Smooth muscle cell (in vitro differentiated cells): ENCODE data around the gene SPOCK3. TPM values are rescaled to one million over a fixed set of nuclear protein-coding genes. Genes with fewer than 3 reads are reported as not detected.

Experiments used
- DNase-seq: peaks from one replicate; lab custom pipeline; 2025; ENCODE audit not compliant: unreplicated experiment; lab: John Stamatoyannopoulos, UW
- H2AFZ ChIP-seq: fragments of 200-600 bp; sonication (generic); 2 replicates; pipeline ENCODE4 v1.6.0; 2016; ENCODE audit warnings: antibody characterized with exemption, low read depth, mild to moderate bottlenecking
- H3F3A ChIP-seq: fragments of 200-600 bp; sonication (generic); 2 replicates; pipeline ENCODE4 v1.6.0; 2017; ENCODE audit warnings: antibody characterized with exemption, low read depth
- H3K27ac ChIP-seq: fragments of 200-600 bp; sonication (generic); 2 replicates; pipeline ENCODE4 v1.5.1; 2016; ENCODE audit warnings: low read depth, mild to moderate bottlenecking
- H3K27me3 ChIP-seq: fragments of 200-600 bp; sonication (generic); 2 replicates; pipeline ENCODE4 v1.6.1; 2016; ENCODE audit warnings: low read depth, mild to moderate bottlenecking
- H3K36me3 ChIP-seq: fragments of 200-600 bp; sonication (generic); 2 replicates; pipeline ENCODE4 v1.5.1; 2016; ENCODE audit warnings: low read depth
- H3K4me1 ChIP-seq: fragments of 200-600 bp; sonication (generic); 2 replicates; pipeline ENCODE4 v1.5.1; 2016; ENCODE audit warnings: low read depth
- H3K4me2 ChIP-seq: fragments of 200-600 bp; sonication (generic); 2 replicates; pipeline ENCODE4 v1.6.0; 2016; ENCODE audit warnings: mild to moderate bottlenecking
- H3K4me3 ChIP-seq: fragments of 200-600 bp; sonication (generic); 2 replicates; pipeline ENCODE4 v1.5.1; 2016; ENCODE audit warnings: mild to moderate bottlenecking
- H3K79me2 ChIP-seq: fragments of 200-600 bp; sonication (generic); 2 replicates; pipeline ENCODE4 v1.6.0; 2016; ENCODE audit warnings: low read depth, mild to moderate bottlenecking
- H3K9ac ChIP-seq: fragments of 200-600 bp; sonication (generic); 2 replicates; pipeline ENCODE4 v1.6.0; 2016; ENCODE audit warnings: low read depth
- H3K9me3 ChIP-seq: fragments of 200-600 bp; sonication (generic); replicated peaks from 2 replicates; pipeline ENCODE4 v1.5.1; 2016; ENCODE audit warnings: low read depth
- H4K20me1 ChIP-seq: fragments of 200-600 bp; sonication (generic); 2 replicates; pipeline ENCODE4 v1.6.0; 2016; ENCODE audit warnings: low read depth
- CTCF ChIP-seq: fragments of 200-600 bp; sonication (generic); IDR thresholded peaks from 2 replicates; pipeline ENCODE4 v1.5.1; 2017; ENCODE audit warnings: borderline replicate concordance, mild to moderate bottlenecking, antibody characterized with exemption; ENCODE audit not compliant: insufficient read depth, poor library complexity, severe bottlenecking
- WGBS: methylation state at CpG from one replicate; pipeline ENCODE4 v1.1.7; 2016; ENCODE audit warnings: low lambda C conversion rate; 5-methylcytosine and 5-hydroxymethylcytosine counted together
- polyA plus RNA-seq: library from polyadenylated mRNA; unstranded; fragments of >200 nt; fragmentation: Nextera tagmentation; extraction: Ambion mirVana; gene quantifications from 2 replicates; pipeline ENCODE4 v1.2.1, GENCODE V29; 2016
- total RNA-seq: library from RNA; depleted of rRNA; stranded (reverse); fragments of >200 nt; gene quantifications from 2 replicates; pipeline ENCODE4 v1.2.3, GENCODE V29; 2014

The SPOCK3 gene
- total and polyA plus RNA-seq, 2 experiments from 2014 or later, result 0.49 TPM; not detected in 1

GRCh38 chr4:166836865-166837264 lies 397.4 kb downstream of the SPOCK3 start:
- Histone ChIP-seq H3K4me1 (no peaks in the 10 kb centered on the region), H3K4me3 (no peak overlapping the region), H3K27ac (no peak overlapping the region), H3K79me2 (no peaks in the 10 kb centered on the region), H3K9ac (no peak overlapping the region), H3K27me3 (no peaks in the 10 kb centered on the region), H3F3A (no peaks in the 10 kb centered on the region), H3K9me3 (peaks cover 4% of the 10 kb centered on the region), H3K36me3 (no peaks in the 10 kb centered on the region), H4K20me1 (no peaks in the 10 kb centered on the region), H3K4me2 (no peak overlapping the region), H2AFZ (no peak overlapping the region)
- no peak for DNase-seq
- TF ChIP-seq CTCF, result no peak
- WGBS, result 100% methylated on average over 1 of the region's 1 CpG

GRCh38 chr4:166827629-166828028 lies 406.7 kb downstream of the SPOCK3 start:
- Histone ChIP-seq H3K27ac (no peak overlapping the region), H3K27me3 (no peaks in the 10 kb centered on the region), H4K20me1 (no peaks in the 10 kb centered on the region), H3K4me3 (no peak overlapping the region), H3F3A (no peaks in the 10 kb centered on the region), H3K9ac (no peak overlapping the region), H3K4me1 (no peaks in the 10 kb centered on the region), H3K4me2 (no peak overlapping the region), H3K79me2 (no peaks in the 10 kb centered on the region), H3K9me3 (peaks cover 2% of the 10 kb centered on the region), H3K36me3 (no peaks in the 10 kb centered on the region), H2AFZ (no peak overlapping the region)
- no peak for DNase-seq
- no peak for TF ChIP-seq CTCF
- WGBS, result 55% methylated on average over 1 of the region's 1 CpG

DNA sequence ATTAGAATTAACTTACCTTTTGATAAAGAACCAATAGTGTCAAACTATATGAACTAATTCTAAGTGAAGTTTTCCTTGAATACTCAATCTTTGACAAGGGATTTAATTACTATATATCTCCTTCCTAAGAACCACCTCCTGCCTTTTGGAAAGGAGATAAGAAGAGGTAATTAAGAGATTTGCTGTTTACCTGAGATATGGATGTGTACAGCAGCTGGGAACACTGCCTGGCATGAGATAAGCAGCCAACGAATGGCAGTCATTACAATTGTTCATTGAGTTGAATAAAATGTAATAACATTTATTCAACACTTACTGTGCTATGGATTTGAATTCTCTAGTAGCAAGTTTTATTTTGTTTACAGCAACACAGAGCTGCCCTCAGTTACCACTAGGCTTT lies 407.1 kb downstream of the SPOCK3 start:
- no peaks in the 10 kb centered on the region for H4K20me1 ChIP-seq
- H2AFZ ChIP-seq, result no peak overlapping the region
- H3K27me3 ChIP-seq, result no peaks in the 10 kb centered on the region
- H3K4me2 ChIP-seq, result no peak overlapping the region
- H3K79me2 ChIP-seq, result no peaks in the 10 kb centered on the region
- no peaks in the 10 kb centered on the region for H3K36me3 ChIP-seq
- H3K4me1 ChIP-seq, result no peaks in the 10 kb centered on the region
- WGBS, result 84% methylated on average over 1 of the region's 1 CpG
- DNase-seq, result no peak
- no peak for TF ChIP-seq CTCF
- no peak overlapping the region for H3K9ac ChIP-seq
- no peak overlapping the region for H3K27ac ChIP-seq
- H3F3A ChIP-seq, result no peaks in the 10 kb centered on the region
- no peaks in the 10 kb centered on the region for H3K9me3 ChIP-seq
- no peak overlapping the region for H3K4me3 ChIP-seq

DNA sequence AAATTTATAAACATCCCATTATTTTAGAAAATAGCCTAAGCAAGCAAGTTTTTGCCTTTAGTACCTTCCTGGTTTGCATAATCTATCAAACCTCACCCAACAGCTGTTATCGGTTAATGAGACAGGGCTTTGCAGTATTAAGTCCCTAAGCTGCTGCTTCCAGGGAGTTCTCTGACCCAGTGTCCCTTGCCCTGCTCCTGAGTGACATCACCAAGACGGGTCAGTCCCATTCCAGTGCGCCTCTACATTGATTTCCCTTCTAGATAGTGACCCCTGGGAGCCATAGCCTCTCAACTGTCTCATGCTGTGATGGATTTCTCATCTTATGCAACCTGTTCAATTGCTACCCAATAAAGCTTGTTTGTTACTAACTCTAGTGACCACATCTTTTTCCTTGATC lies 410.4 kb downstream of the SPOCK3 start:
- H3K4me2 ChIP-seq, result no peak overlapping the region
- no peak overlapping the region for H3K4me3 ChIP-seq
- H3K36me3 ChIP-seq, result no peaks in the 10 kb centered on the region
- no peaks in the 10 kb centered on the region for H4K20me1 ChIP-seq
- no peak overlapping the region for H3K9ac ChIP-seq
- no peaks in the 10 kb centered on the region for H3K9me3 ChIP-seq
- no peaks in the 10 kb centered on the region for H3F3A ChIP-seq
- H3K27me3 ChIP-seq, result no peaks in the 10 kb centered on the region
- 56% methylated on average over 3 of the region's 3 CpGs for WGBS
- no peak overlapping the region for H2AFZ ChIP-seq
- no peaks in the 10 kb centered on the region for H3K4me1 ChIP-seq
- H3K27ac ChIP-seq, result no peak overlapping the region
- no peak for TF ChIP-seq CTCF
- no peaks in the 10 kb centered on the region for H3K79me2 ChIP-seq
- no peak for DNase-seq
